GM13976 (cell line): ENCODE results near the gene NPAS3.

Experiments used
- DNase-seq: peaks from one replicate; pipeline ENCODE4 v3.0.0; 2012; ENCODE audit warnings: low spot score
- in situ Hi-C: fragments of 300-500 bp; cut with MboI; formaldehyde crosslinking; loops from one replicate; pipeline ENCODE4 v1.12.0; 2022; ENCODE audit warnings: low sequenced_read_pairs, mixed read lengths, inconsistent platforms; ENCODE audit not compliant: unreplicated experiment
- TF ChIP-seq, protein P1 (sequence below): IDR thresholded peaks from 2 replicates; pipeline ENCODE4 v1.5.1; 2012; ENCODE audit warnings: borderline replicate concordance, mild to moderate bottlenecking; ENCODE audit not compliant: insufficient read depth; ENCODE audit errors: extremely low read depth, missing control alignments, control extremely low read depth

The NPAS3 gene

GRCh38 chr14:33110737-33111443, 172.2 kb downstream of the NPAS3 start:
- DNase-seq: no peak
- in situ Hi-C loops: no loop called here
- TF ChIP-seq, protein P1, sequence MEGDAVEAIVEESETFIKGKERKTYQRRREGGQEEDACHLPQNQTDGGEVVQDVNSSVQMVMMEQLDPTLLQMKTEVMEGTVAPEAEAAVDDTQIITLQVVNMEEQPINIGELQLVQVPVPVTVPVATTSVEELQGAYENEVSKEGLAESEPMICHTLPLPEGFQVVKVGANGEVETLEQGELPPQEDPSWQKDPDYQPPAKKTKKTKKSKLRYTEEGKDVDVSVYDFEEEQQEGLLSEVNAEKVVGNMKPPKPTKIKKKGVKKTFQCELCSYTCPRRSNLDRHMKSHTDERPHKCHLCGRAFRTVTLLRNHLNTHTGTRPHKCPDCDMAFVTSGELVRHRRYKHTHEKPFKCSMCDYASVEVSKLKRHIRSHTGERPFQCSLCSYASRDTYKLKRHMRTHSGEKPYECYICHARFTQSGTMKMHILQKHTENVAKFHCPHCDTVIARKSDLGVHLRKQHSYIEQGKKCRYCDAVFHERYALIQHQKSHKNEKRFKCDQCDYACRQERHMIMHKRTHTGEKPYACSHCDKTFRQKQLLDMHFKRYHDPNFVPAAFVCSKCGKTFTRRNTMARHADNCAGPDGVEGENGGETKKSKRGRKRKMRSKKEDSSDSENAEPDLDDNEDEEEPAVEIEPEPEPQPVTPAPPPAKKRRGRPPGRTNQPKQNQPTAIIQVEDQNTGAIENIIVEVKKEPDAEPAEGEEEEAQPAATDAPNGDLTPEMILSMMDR: no peak

GRCh38 chr14:33114331-33114730, 175.7 kb downstream of the NPAS3 start:
- TF ChIP-seq, protein P1: no peak
- in situ Hi-C loops: no loop called here

GRCh38 chr14:33118668-33119067, 180.0 kb downstream of the NPAS3 start:
- no peak for DNase-seq
- in situ Hi-C loops: no loop called here
- TF ChIP-seq, protein P1: no peak

More at GRCh38 chr14:33114331-33114730, 175.7 kb downstream of the NPAS3 start:
- no peak for DNase-seq

- TF ChIP-seq, protein P1: no peak
- in situ Hi-C loops: no loop called here
- no peak for DNase-seq
These were observed 181.7 kb downstream of the NPAS3 start for GRCh38 chr14:33120341-33120740.

- TF ChIP-seq, protein P1: no peak
- DNase-seq: no peak
- in situ Hi-C loops: no loop called here
These were observed 182.3 kb downstream of the NPAS3 start for GRCh38 chr14:33120966-33121365.

- TF ChIP-seq, protein P1: no peak
- in situ Hi-C loops: no loop called here
- DNase-seq: no peak
These were observed 184.6 kb downstream of the NPAS3 start for GRCh38 chr14:33123281-33123680.
